Thyroid gland (tissue), 4 donors: ENCODE data around the gene MRPL38.

Experiments used
- POLR2A ChIP-seq, 2 donors: fragments of 450-650 bp; IDR thresholded peaks; one replicate each; pipeline ENCODE4 v1.6.1; 2017; ENCODE audit warnings: antibody characterized with exemption in 2 of 2, mild to moderate bottlenecking in 2 of 2, moderate library complexity in 1 of 2
- TF ChIP-seq, protein P1 (sequence below), 6 experiments: fragments of 200-600 bp in 3 of 6; fragments of 450-650 bp in 3 of 6; sonication (generic) in 3 of 6; IDR thresholded peaks; one replicate each; pipeline ENCODE4 v1.5.1; 2016 to 2019; ENCODE audit warnings: antibody characterized with exemption in 6 of 6, mild to moderate bottlenecking in 2 of 6, inconsistent platforms in 1 of 6, moderate library complexity in 1 of 6

DNA sequence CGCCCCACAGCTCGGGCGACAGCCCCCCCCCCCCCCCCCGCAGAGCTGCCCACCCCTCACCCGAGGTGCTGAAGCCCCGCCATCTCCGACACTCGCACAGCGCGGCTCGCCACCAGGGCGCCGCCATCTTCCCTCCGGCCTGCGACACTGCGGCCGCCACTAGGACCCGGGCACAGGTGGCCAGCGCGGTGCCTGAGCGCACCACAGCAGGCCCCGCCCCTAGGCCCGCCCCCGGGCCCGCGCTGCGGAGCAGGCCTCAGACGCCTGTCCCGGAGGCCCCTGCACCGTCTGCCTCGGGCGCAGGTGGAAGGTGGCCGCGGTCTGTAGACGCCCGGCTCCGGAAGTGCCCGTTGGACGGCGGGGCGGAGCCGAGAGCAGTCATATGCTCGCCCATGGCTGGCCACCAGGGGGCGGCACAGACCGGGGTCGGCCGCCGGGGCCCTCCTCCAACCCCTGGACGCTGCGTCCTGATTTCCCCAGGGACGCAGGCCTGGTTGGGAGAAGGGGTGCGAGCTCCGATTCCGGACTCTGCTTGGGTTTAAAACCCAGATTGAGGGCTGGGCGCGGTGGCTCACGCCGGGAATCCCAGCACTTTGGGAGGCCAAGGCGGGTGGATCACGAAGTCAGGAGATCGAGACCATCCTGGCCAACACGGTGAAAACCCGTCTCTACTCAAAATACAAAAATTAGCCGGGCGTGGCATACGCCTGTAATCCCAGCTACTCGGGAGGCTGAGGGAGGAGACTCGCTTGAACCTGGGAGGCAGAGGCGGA is at the start of gene MRPL38:
- TF ChIP-seq, protein P1, sequence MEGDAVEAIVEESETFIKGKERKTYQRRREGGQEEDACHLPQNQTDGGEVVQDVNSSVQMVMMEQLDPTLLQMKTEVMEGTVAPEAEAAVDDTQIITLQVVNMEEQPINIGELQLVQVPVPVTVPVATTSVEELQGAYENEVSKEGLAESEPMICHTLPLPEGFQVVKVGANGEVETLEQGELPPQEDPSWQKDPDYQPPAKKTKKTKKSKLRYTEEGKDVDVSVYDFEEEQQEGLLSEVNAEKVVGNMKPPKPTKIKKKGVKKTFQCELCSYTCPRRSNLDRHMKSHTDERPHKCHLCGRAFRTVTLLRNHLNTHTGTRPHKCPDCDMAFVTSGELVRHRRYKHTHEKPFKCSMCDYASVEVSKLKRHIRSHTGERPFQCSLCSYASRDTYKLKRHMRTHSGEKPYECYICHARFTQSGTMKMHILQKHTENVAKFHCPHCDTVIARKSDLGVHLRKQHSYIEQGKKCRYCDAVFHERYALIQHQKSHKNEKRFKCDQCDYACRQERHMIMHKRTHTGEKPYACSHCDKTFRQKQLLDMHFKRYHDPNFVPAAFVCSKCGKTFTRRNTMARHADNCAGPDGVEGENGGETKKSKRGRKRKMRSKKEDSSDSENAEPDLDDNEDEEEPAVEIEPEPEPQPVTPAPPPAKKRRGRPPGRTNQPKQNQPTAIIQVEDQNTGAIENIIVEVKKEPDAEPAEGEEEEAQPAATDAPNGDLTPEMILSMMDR (IDR thresholded peaks at IDR 0.05) = peak; percentile 94 to 100 (median 97)
- peak in 1 of 2 donors; percentile 88 for TF ChIP-seq POLR2A (IDR thresholded peaks at IDR 0.05)
